DOHH2 (cell line): ENCODE measurements around the gene CDK5.

Experiments
- CTCF ChIP-seq: fragments of 200-600 bp; sonication (generic); IDR thresholded peaks from one replicate; pipeline ENCODE4 v1.5.1; 2014; ENCODE audit warnings: antibody characterized with exemption, mild to moderate bottlenecking, low read depth, low read length; ENCODE audit not compliant: poor library complexity, severe bottlenecking
- EZH2phosphoT487 ChIP-seq: fragments of 200-600 bp; sonication (generic); IDR thresholded peaks from 2 replicates; pipeline ENCODE4 v1.6.1; 2017; ENCODE audit warnings: borderline replicate concordance, mild to moderate bottlenecking, antibody characterized with exemption, low read length, moderate library complexity, mixed read lengths

GRCh38 chr7:151039850-151040548 is 17.7 kb downstream of the CDK5 start:
- TF ChIP-seq CTCF = no peak
- no peak for TF ChIP-seq EZH2phosphoT487
